GM23248 (cell line): ENCODE measurements around the gene MMP28.

Experiments used
- EZH2 ChIP-seq: fragments of 200-600 bp; sonication (generic); IDR thresholded peaks from 2 replicates; pipeline ENCODE4 v1.6.1; 2018; ENCODE audit warnings: antibody characterized with exemption, mild to moderate bottlenecking; ENCODE audit not compliant: insufficient read depth, poor library complexity, severe bottlenecking
- EZH2phosphoT487 ChIP-seq: fragments of 200-600 bp; sonication (generic); IDR thresholded peaks from 2 replicates; pipeline ENCODE4 v1.6.1; 2018; ENCODE audit warnings: antibody characterized with exemption, moderate library complexity, mild to moderate bottlenecking, low read depth; ENCODE audit not compliant: insufficient read depth

GRCh38 chr17:35804658-35805192, 9.3 kb upstream of the MMP28 start:
- TF ChIP-seq EZH2 (no peak), EZH2phosphoT487 (no peak)
